GM12878 (cell line): Measurements from ENCODE around the gene GNAQ.

ENCODE experiments used
- EP300 ChIP-seq, 2 experiments: fragments of 150-350 bp in 1 of 2; IDR thresholded peaks; 2 replicates each; pipeline ENCODE4 v1.6.1; 2011 to 2012; ENCODE audit warnings: low read depth in 2 of 2, low read length in 2 of 2, borderline replicate concordance in 1 of 2, improper control_type of control experiment in 1 of 2, inconsistent platforms in 1 of 2; ENCODE audit not compliant: control insufficient read depth in 1 of 2
- FOXM1 ChIP-seq: IDR thresholded peaks from 2 replicates; pipeline ENCODE4 v1.6.1; 2012; ENCODE audit warnings: low read depth, mild to moderate bottlenecking, inconsistent platforms, low read length, moderate library complexity
- JUND ChIP-seq: IDR thresholded peaks from 2 replicates; pipeline ENCODE4 v1.6.1; 2012; ENCODE audit warnings: low read depth, mild to moderate bottlenecking, low read length, improper control_type of control experiment, moderate library complexity
- MYC ChIP-seq: IDR thresholded peaks from 2 replicates; pipeline ENCODE4 v1.6.1; 2011; ENCODE audit warnings: mild to moderate bottlenecking, low read length, moderate library complexity, inconsistent platforms; ENCODE audit not compliant: insufficient read depth, insufficient replicate concordance, insufficient read length, severe bottlenecking
- POLR2A ChIP-seq: IDR thresholded peaks from 2 replicates; pipeline ENCODE4 v1.6.1; 2011; ENCODE audit warnings: low read depth, mild to moderate bottlenecking, low read length
- TF ChIP-seq, protein P1 (sequence below), 3 experiments: IDR thresholded peaks in 2 of 3; conservative IDR thresholded peaks in 1 of 3; 2 replicates each; pipeline ENCODE4 v1.5.1; 2011; ENCODE audit warnings: low read depth in 3 of 3, low read length in 3 of 3, mild to moderate bottlenecking in 3 of 3, control low read depth in 2 of 3, moderate library complexity in 2 of 3, inconsistent platforms in 1 of 3, mixed read lengths in 1 of 3; ENCODE audit not compliant: control insufficient read depth in 2 of 3, insufficient read depth in 1 of 3; ENCODE audit errors: extremely low read depth in 1 of 3
- TF ChIP-seq, protein P2 (sequence below): fragments of 450-650 bp; IDR thresholded peaks from 2 replicates; pipeline ENCODE4 v1.6.1; 2016; ENCODE audit warnings: mild to moderate bottlenecking
- TF ChIP-seq, protein P3 (sequence below): IDR thresholded peaks from 2 replicates; pipeline ENCODE4 v1.6.1; 2011; ENCODE audit warnings: borderline replicate concordance, low read depth, mild to moderate bottlenecking, moderate library complexity, mixed read lengths, low read length; ENCODE audit not compliant: insufficient read depth; ENCODE audit errors: extremely low read length
- TF ChIP-seq, protein P4 (sequence below): IDR thresholded peaks from 2 replicates; pipeline ENCODE4 v1.6.1; 2011; ENCODE audit warnings: mild to moderate bottlenecking, low read depth, low read length, moderate library complexity; ENCODE audit not compliant: insufficient replicate concordance

DNA sequence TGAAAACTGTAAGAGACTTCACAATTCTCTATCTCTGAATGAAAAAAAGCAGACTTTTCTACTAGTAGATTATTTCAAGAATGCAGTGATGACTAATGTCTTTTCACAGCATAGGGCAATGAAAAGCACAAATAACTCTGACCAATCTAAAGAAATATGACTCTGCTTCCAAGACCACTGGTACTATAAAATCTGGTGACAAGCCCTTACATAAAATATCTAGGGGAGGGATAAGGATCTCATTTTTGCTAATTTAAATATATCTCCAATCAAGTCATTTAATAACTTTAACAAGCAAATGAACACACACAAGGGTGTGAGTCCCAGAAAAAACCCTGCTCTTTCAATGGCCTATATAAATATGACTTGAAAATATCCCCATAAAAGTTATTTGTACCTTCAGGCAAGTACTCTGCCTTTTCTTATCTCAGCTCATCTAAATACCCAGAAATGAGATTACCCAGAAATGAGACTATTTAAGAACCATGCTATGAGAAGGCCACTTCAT, 105.2 kb downstream of the GNAQ start:
- TF ChIP-seq, protein P1, sequence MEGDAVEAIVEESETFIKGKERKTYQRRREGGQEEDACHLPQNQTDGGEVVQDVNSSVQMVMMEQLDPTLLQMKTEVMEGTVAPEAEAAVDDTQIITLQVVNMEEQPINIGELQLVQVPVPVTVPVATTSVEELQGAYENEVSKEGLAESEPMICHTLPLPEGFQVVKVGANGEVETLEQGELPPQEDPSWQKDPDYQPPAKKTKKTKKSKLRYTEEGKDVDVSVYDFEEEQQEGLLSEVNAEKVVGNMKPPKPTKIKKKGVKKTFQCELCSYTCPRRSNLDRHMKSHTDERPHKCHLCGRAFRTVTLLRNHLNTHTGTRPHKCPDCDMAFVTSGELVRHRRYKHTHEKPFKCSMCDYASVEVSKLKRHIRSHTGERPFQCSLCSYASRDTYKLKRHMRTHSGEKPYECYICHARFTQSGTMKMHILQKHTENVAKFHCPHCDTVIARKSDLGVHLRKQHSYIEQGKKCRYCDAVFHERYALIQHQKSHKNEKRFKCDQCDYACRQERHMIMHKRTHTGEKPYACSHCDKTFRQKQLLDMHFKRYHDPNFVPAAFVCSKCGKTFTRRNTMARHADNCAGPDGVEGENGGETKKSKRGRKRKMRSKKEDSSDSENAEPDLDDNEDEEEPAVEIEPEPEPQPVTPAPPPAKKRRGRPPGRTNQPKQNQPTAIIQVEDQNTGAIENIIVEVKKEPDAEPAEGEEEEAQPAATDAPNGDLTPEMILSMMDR (IDR thresholded peaks at IDR 0.05 in 2 of 3, conservative IDR thresholded peaks at IDR 0.05 in 1 of 3; ENCODE audit: control insufficient read depth in 2 of 3, extremely low read depth in 1 of 3, insufficient read depth in 1 of 3, low read depth in 3 of 3, low read length in 3 of 3): no peak
- no peak for TF ChIP-seq JUND
- no peak for TF ChIP-seq EP300 (IDR thresholded peaks at IDR 0.05; ENCODE audit: borderline replicate concordance in 1 of 2, control insufficient read depth in 1 of 2, low read depth in 2 of 2, low read length in 2 of 2)
- TF ChIP-seq, protein P2, sequence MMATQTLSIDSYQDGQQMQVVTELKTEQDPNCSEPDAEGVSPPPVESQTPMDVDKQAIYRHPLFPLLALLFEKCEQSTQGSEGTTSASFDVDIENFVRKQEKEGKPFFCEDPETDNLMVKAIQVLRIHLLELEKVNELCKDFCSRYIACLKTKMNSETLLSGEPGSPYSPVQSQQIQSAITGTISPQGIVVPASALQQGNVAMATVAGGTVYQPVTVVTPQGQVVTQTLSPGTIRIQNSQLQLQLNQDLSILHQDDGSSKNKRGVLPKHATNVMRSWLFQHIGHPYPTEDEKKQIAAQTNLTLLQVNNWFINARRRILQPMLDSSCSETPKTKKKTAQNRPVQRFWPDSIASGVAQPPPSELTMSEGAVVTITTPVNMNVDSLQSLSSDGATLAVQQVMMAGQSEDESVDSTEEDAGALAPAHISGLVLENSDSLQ: no peak
- no peak for TF ChIP-seq MYC
- TF ChIP-seq FOXM1: no peak
- no peak for TF ChIP-seq POLR2A
- TF ChIP-seq, protein P3, sequence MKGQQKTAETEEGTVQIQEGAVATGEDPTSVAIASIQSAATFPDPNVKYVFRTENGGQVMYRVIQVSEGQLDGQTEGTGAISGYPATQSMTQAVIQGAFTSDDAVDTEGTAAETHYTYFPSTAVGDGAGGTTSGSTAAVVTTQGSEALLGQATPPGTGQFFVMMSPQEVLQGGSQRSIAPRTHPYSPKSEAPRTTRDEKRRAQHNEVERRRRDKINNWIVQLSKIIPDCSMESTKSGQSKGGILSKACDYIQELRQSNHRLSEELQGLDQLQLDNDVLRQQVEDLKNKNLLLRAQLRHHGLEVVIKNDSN: no peak
- TF ChIP-seq, protein P4, sequence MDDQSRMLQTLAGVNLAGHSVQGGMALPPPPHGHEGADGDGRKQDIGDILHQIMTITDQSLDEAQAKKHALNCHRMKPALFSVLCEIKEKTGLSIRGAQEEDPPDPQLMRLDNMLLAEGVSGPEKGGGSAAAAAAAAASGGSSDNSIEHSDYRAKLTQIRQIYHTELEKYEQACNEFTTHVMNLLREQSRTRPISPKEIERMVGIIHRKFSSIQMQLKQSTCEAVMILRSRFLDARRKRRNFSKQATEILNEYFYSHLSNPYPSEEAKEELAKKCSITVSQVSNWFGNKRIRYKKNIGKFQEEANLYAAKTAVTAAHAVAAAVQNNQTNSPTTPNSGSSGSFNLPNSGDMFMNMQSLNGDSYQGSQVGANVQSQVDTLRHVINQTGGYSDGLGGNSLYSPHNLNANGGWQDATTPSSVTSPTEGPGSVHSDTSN: no peak
